ENCODE data around the gene RAB3GAP2. TPM values are rescaled to one million over a fixed set of nuclear protein-coding genes. Genes with fewer than 3 reads are reported as not detected.
"Not testable (repeated sequence)": the region's sequence is repeated elsewhere in the genome, so short reads cannot be mapped to it uniquely, and the experiment has no call there.

RAB3GAP2 gene
- total RNA-seq, 1 donor, result 51.8 TPM

DNA sequence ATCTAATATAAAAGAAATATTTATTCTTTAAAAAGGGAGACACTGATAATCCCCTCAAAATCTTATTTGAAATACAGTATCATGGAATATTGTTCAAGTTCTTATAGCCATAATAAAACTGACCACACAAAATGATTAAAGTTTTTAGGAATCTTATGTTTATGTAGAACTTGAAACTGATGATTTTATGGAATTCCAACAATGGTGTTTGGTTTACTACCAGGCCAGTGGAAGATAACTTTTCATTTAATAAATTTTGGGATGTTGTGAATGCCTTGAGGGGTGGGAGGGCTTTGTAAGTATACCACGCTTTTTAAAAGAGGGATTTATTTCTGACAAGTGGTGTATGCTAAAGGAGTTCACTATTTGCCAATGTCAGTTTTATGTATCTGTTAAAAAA, 87.7 kb downstream of the RAB3GAP2 start:
- no peak overlapping the region for H3K4me3 ChIP-seq (ENCODE audit: low read depth, low read length)
- peak; percentile 33 for DNase-seq (ENCODE audit: low read depth)
- TF ChIP-seq, protein P1, sequence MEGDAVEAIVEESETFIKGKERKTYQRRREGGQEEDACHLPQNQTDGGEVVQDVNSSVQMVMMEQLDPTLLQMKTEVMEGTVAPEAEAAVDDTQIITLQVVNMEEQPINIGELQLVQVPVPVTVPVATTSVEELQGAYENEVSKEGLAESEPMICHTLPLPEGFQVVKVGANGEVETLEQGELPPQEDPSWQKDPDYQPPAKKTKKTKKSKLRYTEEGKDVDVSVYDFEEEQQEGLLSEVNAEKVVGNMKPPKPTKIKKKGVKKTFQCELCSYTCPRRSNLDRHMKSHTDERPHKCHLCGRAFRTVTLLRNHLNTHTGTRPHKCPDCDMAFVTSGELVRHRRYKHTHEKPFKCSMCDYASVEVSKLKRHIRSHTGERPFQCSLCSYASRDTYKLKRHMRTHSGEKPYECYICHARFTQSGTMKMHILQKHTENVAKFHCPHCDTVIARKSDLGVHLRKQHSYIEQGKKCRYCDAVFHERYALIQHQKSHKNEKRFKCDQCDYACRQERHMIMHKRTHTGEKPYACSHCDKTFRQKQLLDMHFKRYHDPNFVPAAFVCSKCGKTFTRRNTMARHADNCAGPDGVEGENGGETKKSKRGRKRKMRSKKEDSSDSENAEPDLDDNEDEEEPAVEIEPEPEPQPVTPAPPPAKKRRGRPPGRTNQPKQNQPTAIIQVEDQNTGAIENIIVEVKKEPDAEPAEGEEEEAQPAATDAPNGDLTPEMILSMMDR (IDR thresholded peaks at IDR 0.05; ENCODE audit: insufficient read depth, low read depth, low read length), result no peak

GRCh38 chr1:220182656-220183055, 89.6 kb downstream of the RAB3GAP2 start:
- TF ChIP-seq, protein P1 (IDR thresholded peaks at IDR 0.05; ENCODE audit: insufficient read depth, low read depth, low read length), result no peak
- DNase-seq (ENCODE audit: low read depth), result peak; percentile 10
- no peak overlapping the region for H3K4me3 ChIP-seq (ENCODE audit: low read depth, low read length)

DNA sequence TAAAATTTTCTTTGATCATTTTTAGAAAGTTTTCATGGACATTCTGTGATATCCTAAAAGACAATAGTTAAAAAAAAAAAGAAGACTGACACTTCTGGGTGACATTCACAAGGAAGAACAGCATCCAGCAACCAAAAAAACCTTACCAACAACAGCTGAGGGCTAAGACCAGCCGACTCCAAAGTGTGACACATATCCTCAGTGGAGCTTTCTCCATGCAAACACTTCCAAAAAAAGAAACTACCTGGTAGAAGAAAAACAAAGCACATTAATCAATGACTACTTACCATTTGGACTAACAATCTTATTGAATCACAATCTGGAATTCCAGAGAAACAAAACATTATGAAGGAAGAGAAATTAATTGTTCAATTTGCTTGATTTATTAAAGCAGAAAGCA, 90.1 kb downstream of the RAB3GAP2 start:
- DNase-seq (ENCODE audit: low read depth), result no peak

DNA sequence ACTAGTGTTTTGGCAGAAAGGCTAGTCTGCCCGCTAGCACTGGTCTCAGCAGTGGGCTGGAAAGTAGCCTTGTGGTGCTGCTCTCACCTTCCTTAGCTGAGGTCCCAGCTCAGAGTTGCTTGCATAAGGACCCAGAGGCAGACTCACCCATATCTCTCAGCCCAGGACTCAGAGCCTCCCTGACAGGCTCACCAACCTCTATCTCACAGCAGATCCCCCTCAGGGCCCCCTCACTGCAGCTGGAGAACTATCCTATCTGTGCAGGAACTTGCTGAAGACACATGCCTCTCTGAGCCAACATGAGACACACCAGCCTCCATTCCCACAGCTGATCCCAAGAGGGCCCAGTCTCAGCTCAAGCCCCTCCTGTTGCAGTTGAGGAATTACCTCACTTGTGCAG, 95.7 kb downstream of the RAB3GAP2 start:
- TF ChIP-seq, protein P1 (IDR thresholded peaks at IDR 0.05; ENCODE audit: insufficient read depth, low read depth, low read length), result no peak
- DNase-seq (ENCODE audit: low read depth), result no peak
- H3K4me3 ChIP-seq (ENCODE audit: low read depth, low read length), result no peak overlapping the region

More for the DNA sequence above, 90.1 kb downstream of the RAB3GAP2 start:
- no peak overlapping the region for H3K4me3 ChIP-seq (ENCODE audit: low read depth, low read length)
- TF ChIP-seq, protein P1 (IDR thresholded peaks at IDR 0.05; ENCODE audit: insufficient read depth, low read depth, low read length), result no peak

DNA sequence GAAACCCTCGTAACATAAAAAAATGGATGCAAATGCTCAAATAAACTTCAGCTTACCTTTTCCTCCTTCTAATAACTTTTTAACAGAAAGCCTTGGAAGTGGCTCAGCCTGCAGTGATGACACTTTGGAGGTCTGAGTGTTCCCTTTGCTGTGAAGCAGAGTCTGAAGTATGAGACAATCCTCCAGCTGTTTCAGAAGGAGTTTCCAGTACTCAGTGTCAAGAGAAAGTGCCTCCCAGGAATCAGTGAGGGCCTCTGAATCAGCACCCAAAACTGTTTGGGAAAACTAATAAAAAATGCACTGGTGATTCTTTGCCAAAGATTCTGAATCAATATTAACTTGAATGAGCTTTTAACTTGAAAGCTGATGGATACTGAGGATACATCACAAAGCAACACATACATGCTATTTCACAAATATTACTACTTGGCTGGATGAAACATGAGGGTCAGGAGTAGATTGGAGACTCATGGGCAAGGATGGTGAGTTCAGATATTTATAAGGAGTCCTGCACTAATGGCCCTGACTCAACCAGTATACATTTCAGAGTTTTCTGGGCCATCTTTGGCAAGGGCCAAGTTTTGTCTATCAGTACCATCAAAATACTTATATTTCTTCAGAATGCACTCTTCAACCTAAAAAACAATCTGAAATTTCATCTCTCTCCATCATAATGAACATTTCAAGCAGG, 101.3 kb downstream of the RAB3GAP2 start:
- TF ChIP-seq, protein P1 (IDR thresholded peaks at IDR 0.05; ENCODE audit: insufficient read depth, low read depth, low read length), result no peak
- no peak for DNase-seq (ENCODE audit: low read depth)
- no peak overlapping the region for H3K4me3 ChIP-seq (ENCODE audit: low read depth, low read length)

GRCh38 chr1:220169887-220170286, 102.4 kb downstream of the RAB3GAP2 start:
- H3K4me3 ChIP-seq (ENCODE audit: low read depth, low read length); DNase-seq (ENCODE audit: low read depth): not testable (repeated sequence)

DNA sequence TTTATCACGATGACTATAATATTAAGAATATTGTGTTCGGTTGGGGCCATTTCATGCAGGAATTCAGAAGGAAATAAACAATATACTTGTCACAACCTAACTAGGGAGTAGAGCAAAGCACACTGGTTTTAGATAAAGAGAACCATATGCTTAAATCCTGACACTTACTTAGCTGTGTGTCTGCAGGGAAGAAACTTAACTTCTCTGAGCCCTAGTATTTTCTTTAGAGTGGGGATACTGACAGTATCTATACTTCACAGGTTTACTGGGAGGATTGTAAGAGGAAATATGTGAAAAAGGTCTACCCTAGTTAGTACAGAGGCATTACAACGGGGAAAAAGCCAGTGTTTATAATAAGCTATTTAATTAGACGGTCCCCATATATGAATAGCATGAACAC, 105.4 kb downstream of the RAB3GAP2 start:
- DNase-seq (ENCODE audit: low read depth), result no peak
- H3K4me3 ChIP-seq (ENCODE audit: low read depth, low read length), result no peak overlapping the region
- TF ChIP-seq, protein P1 (IDR thresholded peaks at IDR 0.05; ENCODE audit: insufficient read depth, low read depth, low read length), result no peak
